SK-N-SH treated with all-trans-retinoic acid at 6 μM for 48 hours (cell line): Measurements from ENCODE around the gene AHRR.

Source experiments
- ATAC-seq: fragments of 200-7000 bp; cut with Tn5 transposase; 3 replicates; pipeline ENCODE4 v1.9.1; 2020; ENCODE audit warnings: mild to moderate bottlenecking, moderate library complexity
- ARNTL ChIP-seq: fragments of 450-650 bp; formaldehyde crosslinking; IDR thresholded peaks from 2 replicates; pipeline ENCODE4 v1.5.0; 2020; ENCODE audit warnings: low read depth, mild to moderate bottlenecking, moderate library complexity, borderline replicate concordance
- BACH2 ChIP-seq: fragments of 250-450 bp; sonication (Bioruptor Pico); IDR thresholded peaks from 2 replicates; pipeline ENCODE4 v1.9.0; 2021; ENCODE audit warnings: mild to moderate bottlenecking, borderline replicate concordance
- ESRRG ChIP-seq: fragments of 250-450 bp; sonication (Bioruptor Pico); IDR thresholded peaks from 2 replicates; pipeline ENCODE4 v1.6.1; 2021; ENCODE audit warnings: mild to moderate bottlenecking
- GLIS3 ChIP-seq: fragments of 250-450 bp; sonication (Bioruptor Pico); IDR thresholded peaks from 2 replicates; pipeline ENCODE4 v1.5.0; 2020; ENCODE audit warnings: mild to moderate bottlenecking, moderate library complexity
- ISL1 ChIP-seq: fragments of 250-450 bp; sonication (Bioruptor Pico); IDR thresholded peaks from 2 replicates; pipeline ENCODE4 v2.1.2; 2022; ENCODE audit warnings: mild to moderate bottlenecking, moderate library complexity
- PPARA ChIP-seq: fragments of 250-450 bp; sonication (Bioruptor Pico); IDR thresholded peaks from 2 replicates; pipeline ENCODE4 v1.5.0; 2020; ENCODE audit warnings: mild to moderate bottlenecking, borderline replicate concordance
- RARB ChIP-seq: fragments of 250-450 bp; sonication (Bioruptor Pico); IDR thresholded peaks from 2 replicates; pipeline ENCODE4 v1.8.0; 2021; ENCODE audit warnings: mild to moderate bottlenecking, moderate library complexity
- SNAI2 ChIP-seq: fragments of 250-450 bp; sonication (Bioruptor Pico); IDR thresholded peaks from 2 replicates; pipeline ENCODE4 v1.5.0; 2020; ENCODE audit warnings: mild to moderate bottlenecking, moderate library complexity
- TCF4 ChIP-seq: fragments of 250-450 bp; sonication (Bioruptor Pico); IDR thresholded peaks from 2 replicates; pipeline ENCODE4 v1.8.0; 2021; ENCODE audit warnings: mild to moderate bottlenecking, moderate library complexity, borderline replicate concordance
- TOX ChIP-seq: fragments of 250-450 bp; sonication (Bioruptor Pico); IDR thresholded peaks from 2 replicates; pipeline ENCODE4 v1.8.0; 2021; ENCODE audit warnings: mild to moderate bottlenecking, moderate library complexity, borderline replicate concordance
- ZC3H10 ChIP-seq: fragments of 250-450 bp; sonication (Bioruptor Pico); IDR thresholded peaks from 2 replicates; pipeline ENCODE4 v1.5.1; 2021; ENCODE audit warnings: mild to moderate bottlenecking, moderate library complexity
- ZFP3 ChIP-seq: fragments of 250-450 bp; sonication (Bioruptor Pico); IDR thresholded peaks from 2 replicates; pipeline ENCODE4 v1.5.0; 2020; ENCODE audit warnings: mild to moderate bottlenecking, moderate library complexity
- ZFP30 ChIP-seq: fragments of 450-650 bp; formaldehyde crosslinking; IDR thresholded peaks from 2 replicates; pipeline ENCODE4 v1.5.0; 2022; ENCODE audit warnings: mild to moderate bottlenecking, moderate library complexity
- ZNF70 ChIP-seq: fragments of 450-650 bp; formaldehyde crosslinking; IDR thresholded peaks from 2 replicates; pipeline ENCODE4 v1.5.0; 2020; ENCODE audit warnings: mild to moderate bottlenecking, moderate library complexity
- TF ChIP-seq, protein P1 (sequence below): fragments of 250-450 bp; sonication (Bioruptor Pico); IDR thresholded peaks from 2 replicates; pipeline ENCODE4 v1.5.0; 2020; ENCODE audit warnings: mild to moderate bottlenecking, moderate library complexity
- TF ChIP-seq, protein P2 (sequence below): fragments of 250-450 bp; sonication (Bioruptor Pico); IDR thresholded peaks from 2 replicates; pipeline ENCODE4 v1.8.0; 2021; ENCODE audit warnings: low read depth, mild to moderate bottlenecking, moderate library complexity, borderline replicate concordance
- TF ChIP-seq, protein P3 (sequence below): fragments of 250-450 bp; sonication (Bioruptor Pico); IDR thresholded peaks from 2 replicates; pipeline ENCODE4 v1.8.0; 2020; ENCODE audit warnings: mild to moderate bottlenecking, moderate library complexity, borderline replicate concordance
- TF ChIP-seq, protein P4 (sequence below): fragments of 250-450 bp; sonication (Bioruptor Pico); IDR thresholded peaks from 2 replicates; pipeline ENCODE4 v1.5.1; 2020; ENCODE audit warnings: low read depth, mild to moderate bottlenecking, moderate library complexity

AHRR gene

DNA sequence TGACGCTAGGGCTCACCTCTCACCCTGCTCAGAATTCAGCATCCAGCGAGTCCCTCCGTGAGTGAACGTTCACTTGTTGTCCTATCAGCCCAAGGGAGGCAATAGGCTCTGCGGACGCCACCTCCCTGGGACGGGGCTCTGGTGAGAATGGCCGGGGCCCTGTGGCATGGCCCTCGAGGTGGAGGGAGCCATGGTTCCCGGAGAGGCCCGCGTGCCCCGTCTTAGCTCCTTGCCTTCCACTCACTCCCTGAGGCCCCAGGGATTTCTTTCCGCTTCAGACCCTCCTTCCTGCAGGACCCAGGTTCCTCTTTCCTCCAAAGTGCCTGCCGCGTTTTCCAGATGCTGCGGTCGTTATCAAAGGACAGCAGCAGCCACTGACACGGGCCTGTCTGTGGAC is 142.9 kb downstream of the AHRR start:
- no peak for TF ChIP-seq TOX (CRISPR knock-in tag)
- TF ChIP-seq ISL1: no peak
- TF ChIP-seq, protein P1, sequence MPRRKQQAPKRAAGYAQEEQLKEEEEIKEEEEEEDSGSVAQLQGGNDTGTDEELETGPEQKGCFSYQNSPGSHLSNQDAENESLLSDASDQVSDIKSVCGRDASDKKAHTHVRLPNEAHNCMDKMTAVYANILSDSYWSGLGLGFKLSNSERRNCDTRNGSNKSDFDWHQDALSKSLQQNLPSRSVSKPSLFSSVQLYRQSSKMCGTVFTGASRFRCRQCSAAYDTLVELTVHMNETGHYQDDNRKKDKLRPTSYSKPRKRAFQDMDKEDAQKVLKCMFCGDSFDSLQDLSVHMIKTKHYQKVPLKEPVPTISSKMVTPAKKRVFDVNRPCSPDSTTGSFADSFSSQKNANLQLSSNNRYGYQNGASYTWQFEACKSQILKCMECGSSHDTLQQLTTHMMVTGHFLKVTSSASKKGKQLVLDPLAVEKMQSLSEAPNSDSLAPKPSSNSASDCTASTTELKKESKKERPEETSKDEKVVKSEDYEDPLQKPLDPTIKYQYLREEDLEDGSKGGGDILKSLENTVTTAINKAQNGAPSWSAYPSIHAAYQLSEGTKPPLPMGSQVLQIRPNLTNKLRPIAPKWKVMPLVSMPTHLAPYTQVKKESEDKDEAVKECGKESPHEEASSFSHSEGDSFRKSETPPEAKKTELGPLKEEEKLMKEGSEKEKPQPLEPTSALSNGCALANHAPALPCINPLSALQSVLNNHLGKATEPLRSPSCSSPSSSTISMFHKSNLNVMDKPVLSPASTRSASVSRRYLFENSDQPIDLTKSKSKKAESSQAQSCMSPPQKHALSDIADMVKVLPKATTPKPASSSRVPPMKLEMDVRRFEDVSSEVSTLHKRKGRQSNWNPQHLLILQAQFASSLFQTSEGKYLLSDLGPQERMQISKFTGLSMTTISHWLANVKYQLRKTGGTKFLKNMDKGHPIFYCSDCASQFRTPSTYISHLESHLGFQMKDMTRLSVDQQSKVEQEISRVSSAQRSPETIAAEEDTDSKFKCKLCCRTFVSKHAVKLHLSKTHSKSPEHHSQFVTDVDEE (CRISPR knock-in tag): no peak
- no peak for TF ChIP-seq ZNF70
- no peak for TF ChIP-seq ARNTL (CRISPR knock-in tag)
- TF ChIP-seq GLIS3 (CRISPR knock-in tag): no peak
- TF ChIP-seq SNAI2 (CRISPR knock-in tag): no peak
- no peak for TF ChIP-seq BACH2 (CRISPR knock-in tag)
- no peak for TF ChIP-seq ZC3H10 (CRISPR knock-in tag)
- no peak for TF ChIP-seq ZFP3 (CRISPR knock-in tag)
- no peak for TF ChIP-seq ESRRG (CRISPR knock-in tag)
- TF ChIP-seq TCF4 (CRISPR knock-in tag): no peak
- TF ChIP-seq RARB: no peak
- TF ChIP-seq, protein P2, sequence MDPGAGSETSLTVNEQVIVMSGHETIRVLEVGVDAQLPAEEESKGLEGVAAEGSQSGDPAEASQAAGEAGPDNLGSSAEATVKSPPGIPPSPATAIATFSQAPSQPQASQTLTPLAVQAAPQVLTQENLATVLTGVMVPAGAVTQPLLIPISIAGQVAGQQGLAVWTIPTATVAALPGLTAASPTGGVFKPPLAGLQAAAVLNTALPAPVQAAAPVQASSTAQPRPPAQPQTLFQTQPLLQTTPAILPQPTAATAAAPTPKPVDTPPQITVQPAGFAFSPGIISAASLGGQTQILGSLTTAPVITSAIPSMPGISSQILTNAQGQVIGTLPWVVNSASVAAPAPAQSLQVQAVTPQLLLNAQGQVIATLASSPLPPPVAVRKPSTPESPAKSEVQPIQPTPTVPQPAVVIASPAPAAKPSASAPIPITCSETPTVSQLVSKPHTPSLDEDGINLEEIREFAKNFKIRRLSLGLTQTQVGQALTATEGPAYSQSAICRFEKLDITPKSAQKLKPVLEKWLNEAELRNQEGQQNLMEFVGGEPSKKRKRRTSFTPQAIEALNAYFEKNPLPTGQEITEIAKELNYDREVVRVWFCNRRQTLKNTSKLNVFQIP (CRISPR knock-in tag): no peak
- ATAC-seq: no peak

DNA sequence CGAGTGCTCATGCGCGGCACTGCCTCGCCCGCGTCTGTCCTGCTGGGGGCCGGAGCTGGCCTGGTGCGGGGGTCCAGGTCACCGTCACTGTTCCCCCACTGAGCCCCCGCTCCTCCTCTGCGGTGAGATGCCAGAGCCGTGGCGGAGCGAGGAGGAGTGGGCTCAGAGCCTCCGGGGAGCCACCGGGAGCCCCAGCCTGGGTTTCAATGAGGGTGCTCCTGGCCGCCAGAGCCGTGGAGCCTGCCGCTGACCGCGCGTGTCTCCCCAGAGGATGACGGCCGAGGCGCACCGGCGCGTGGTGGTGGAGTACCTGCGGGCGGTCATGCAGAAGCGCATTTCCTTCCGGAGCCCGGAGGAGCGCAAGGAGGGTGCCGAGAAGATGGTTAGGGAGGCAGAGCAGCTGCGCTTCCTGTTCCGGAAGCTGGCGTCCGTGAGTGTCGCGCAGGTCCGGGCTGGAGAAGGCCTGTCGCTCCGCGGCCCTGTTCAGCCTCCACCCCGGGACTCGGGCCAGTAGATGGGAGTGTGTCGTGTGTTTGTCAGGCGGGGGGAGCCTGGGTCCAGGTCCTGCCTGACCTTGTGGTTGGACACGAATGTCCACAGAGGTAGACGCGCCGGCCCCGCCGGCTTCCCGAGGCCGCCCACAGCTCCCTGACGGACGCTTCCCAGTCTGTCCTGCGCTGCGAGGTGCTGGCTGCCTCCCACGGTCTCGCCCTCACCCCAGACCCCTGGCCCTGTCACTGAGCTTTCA is 143.5 kb downstream of the AHRR start:
- ATAC-seq: no peak; the same call in 2 of the 3 replicates
- TF ChIP-seq TOX (CRISPR knock-in tag) (no peak), ARNTL (CRISPR knock-in tag) (no peak), ZNF70 (no peak), ZFP3 (CRISPR knock-in tag) (no peak), TCF4 (CRISPR knock-in tag) (no peak), ZFP30 (CRISPR knock-in tag) (no peak)
- TF ChIP-seq, protein P3, sequence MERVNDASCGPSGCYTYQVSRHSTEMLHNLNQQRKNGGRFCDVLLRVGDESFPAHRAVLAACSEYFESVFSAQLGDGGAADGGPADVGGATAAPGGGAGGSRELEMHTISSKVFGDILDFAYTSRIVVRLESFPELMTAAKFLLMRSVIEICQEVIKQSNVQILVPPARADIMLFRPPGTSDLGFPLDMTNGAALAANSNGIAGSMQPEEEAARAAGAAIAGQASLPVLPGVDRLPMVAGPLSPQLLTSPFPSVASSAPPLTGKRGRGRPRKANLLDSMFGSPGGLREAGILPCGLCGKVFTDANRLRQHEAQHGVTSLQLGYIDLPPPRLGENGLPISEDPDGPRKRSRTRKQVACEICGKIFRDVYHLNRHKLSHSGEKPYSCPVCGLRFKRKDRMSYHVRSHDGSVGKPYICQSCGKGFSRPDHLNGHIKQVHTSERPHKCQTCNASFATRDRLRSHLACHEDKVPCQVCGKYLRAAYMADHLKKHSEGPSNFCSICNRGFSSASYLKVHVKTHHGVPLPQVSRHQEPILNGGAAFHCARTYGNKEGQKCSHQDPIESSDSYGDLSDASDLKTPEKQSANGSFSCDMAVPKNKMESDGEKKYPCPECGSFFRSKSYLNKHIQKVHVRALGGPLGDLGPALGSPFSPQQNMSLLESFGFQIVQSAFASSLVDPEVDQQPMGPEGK: no peak
- TF ChIP-seq, protein P1 (CRISPR knock-in tag): no peak

DNA sequence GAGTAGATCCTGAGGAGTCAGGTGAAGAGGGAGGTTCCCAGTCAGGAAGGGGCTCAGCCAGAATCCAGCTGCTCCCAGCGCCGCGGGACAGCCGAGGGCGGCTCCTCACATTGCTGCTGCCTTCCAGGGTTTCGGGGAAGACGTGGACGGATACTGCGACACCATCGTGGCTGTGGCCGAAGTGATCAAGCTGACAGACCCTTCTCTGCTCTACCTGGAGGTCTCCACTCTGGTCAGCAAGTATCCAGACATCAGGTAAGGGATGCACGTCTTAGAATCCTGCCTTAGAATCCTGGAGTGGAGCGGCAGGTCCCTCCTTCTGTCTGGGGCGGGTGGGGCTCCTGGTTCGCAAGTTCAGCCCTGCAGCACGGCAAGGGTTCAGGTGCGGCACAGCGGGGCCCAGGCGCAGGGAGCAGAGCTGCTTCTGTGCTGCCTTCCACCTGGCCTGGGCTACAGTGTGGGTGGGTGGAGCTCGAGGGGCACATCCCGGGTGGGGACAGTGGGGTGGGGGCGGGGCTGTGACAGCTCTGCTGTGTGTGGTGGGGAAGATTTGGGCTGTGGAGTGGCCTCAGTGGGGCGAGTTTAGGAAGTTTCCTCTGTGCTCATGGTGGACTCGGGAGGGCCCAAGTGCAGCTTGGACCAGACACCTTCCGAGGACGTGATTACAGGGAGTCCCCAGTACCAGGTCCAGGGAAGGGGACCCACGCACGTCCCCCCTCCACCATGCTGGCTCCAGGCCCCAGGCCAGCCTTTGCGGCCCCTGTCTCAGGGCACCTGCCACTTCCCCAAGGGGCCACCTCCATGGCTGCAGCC is 144.3 kb downstream of the AHRR start:
- no peak for ATAC-seq
- TF ChIP-seq ARNTL (CRISPR knock-in tag): no peak
- TF ChIP-seq, protein P3: no peak
- TF ChIP-seq, protein P4, sequence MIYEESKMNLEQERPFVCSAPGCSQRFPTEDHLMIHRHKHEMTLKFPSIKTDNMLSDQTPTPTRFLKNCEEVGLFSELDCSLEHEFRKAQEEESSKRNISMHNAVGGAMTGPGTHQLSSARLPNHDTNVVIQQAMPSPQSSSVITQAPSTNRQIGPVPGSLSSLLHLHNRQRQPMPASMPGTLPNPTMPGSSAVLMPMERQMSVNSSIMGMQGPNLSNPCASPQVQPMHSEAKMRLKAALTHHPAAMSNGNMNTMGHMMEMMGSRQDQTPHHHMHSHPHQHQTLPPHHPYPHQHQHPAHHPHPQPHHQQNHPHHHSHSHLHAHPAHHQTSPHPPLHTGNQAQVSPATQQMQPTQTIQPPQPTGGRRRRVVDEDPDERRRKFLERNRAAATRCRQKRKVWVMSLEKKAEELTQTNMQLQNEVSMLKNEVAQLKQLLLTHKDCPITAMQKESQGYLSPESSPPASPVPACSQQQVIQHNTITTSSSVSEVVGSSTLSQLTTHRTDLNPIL (CRISPR knock-in tag): no peak
- no peak for TF ChIP-seq ZC3H10 (CRISPR knock-in tag)
- TF ChIP-seq PPARA (CRISPR knock-in tag): no peak
- TF ChIP-seq, protein P2 (CRISPR knock-in tag): no peak
- TF ChIP-seq TCF4 (CRISPR knock-in tag): no peak
